ENCODE data around the gene BMP5.

GRCh38 chr6:55897346-55897745 lies 22.0 kb upstream of the BMP5 start:
- TF ChIP-seq CTCF (IDR thresholded peaks at IDR 0.05; ENCODE audit: extremely low read depth in 1 of 2, insufficient read depth in 1 of 2, low read depth in 1 of 2, low read length in 2 of 2): no peak
- no peak for TF ChIP-seq POLR2AphosphoS5 (IDR thresholded peaks at IDR 0.05; ENCODE audit: insufficient read depth, low read depth, low read length)
- TF ChIP-seq MAX (IDR thresholded peaks at IDR 0.05; ENCODE audit: insufficient read depth, insufficient read length): no peak
- TF ChIP-seq POLR2A (IDR thresholded peaks at IDR 0.05; ENCODE audit: low read depth, low read length): no peak
- no peak for TF ChIP-seq EZH2 (IDR thresholded peaks at IDR 0.05; ENCODE audit: borderline replicate concordance, low read depth, low read length, severe bottlenecking)
- TF ChIP-seq JUN (IDR thresholded peaks at IDR 0.05; ENCODE audit: borderline replicate concordance, insufficient read depth, insufficient read length, low read depth): no peak
- no peak for TF ChIP-seq GATA2 (IDR thresholded peaks at IDR 0.05; ENCODE audit: insufficient read depth, insufficient read length, low read depth, low read length)
- TF ChIP-seq MYC (IDR thresholded peaks at IDR 0.05; ENCODE audit: low read depth, low read length): no peak
- no peak for TF ChIP-seq FOS (IDR thresholded peaks at IDR 0.05; ENCODE audit: borderline replicate concordance, insufficient read depth, low read length)

Data from endothelial cell of umbilical vein (primary cell).